HEK293 (cell line): ENCODE results near the gene PALB2.

ENCODE experiments used
- BCL11B ChIP-seq: fragments of 450-650 bp; formaldehyde crosslinking; IDR thresholded peaks from 2 replicates; pipeline ENCODE4 v1.5.1; 2016; ENCODE audit warnings: low read depth, missing biosample characterization, missing genetic modification characterization
- CTCF ChIP-seq: fragments of 450-650 bp; formaldehyde crosslinking; IDR thresholded peaks from 2 replicates; pipeline ENCODE4 v1.5.1; 2016; ENCODE audit warnings: missing biosample characterization, missing genetic modification characterization
- FEZF1 ChIP-seq: fragments of 450-650 bp; formaldehyde crosslinking; IDR thresholded peaks from 2 replicates; pipeline ENCODE4 v1.5.1; 2016; ENCODE audit warnings: missing biosample characterization, missing genetic modification characterization
- RBAK ChIP-seq: fragments of 450-650 bp; formaldehyde crosslinking; IDR thresholded peaks from 2 replicates; pipeline ENCODE4 v1.5.1; 2016; ENCODE audit warnings: missing biosample characterization, missing genetic modification characterization
- ZBTB10 ChIP-seq: fragments of 450-650 bp; formaldehyde crosslinking; IDR thresholded peaks from 2 replicates; pipeline ENCODE4 v1.5.1; 2016; ENCODE audit warnings: missing biosample characterization, missing genetic modification characterization
- ZFP3 ChIP-seq: fragments of 450-650 bp; formaldehyde crosslinking; IDR thresholded peaks from 2 replicates; pipeline ENCODE4 v1.5.1; 2016; ENCODE audit warnings: low read depth, missing biosample characterization, missing genetic modification characterization
- ZFP41 ChIP-seq: fragments of 450-650 bp; formaldehyde crosslinking; IDR thresholded peaks from 2 replicates; pipeline ENCODE4 v1.5.1; 2016; ENCODE audit warnings: missing biosample characterization, missing genetic modification characterization, borderline replicate concordance
- ZNF169 ChIP-seq: fragments of 450-650 bp; formaldehyde crosslinking; IDR thresholded peaks from 2 replicates; pipeline ENCODE4 v1.5.1; 2016; ENCODE audit warnings: missing biosample characterization, missing genetic modification characterization
- ZNF510 ChIP-seq: fragments of 450-650 bp; formaldehyde crosslinking; IDR thresholded peaks from 2 replicates; pipeline ENCODE4 v1.5.1; 2018; ENCODE audit warnings: mild to moderate bottlenecking, missing genetic modification characterization, missing biosample characterization; ENCODE audit not compliant: insufficient replicate concordance

- TF ChIP-seq CTCF (no peak), RBAK (tag by site-specific recombination) (no peak), ZNF510 (tag by site-specific recombination) (no peak), ZFP3 (tag by site-specific recombination) (no peak), ZNF169 (tag by site-specific recombination) (no peak), BCL11B (tag by site-specific recombination) (no peak), FEZF1 (no peak), ZBTB10 (tag by site-specific recombination) (no peak), ZFP41 (tag by site-specific recombination) (no peak)
Measured at GRCh38 chr16:23682181-23682580, 41.1 kb upstream of the PALB2 start.
